ENCODE data around the gene PPP2R2D.

PPP2R2D gene

GRCh38 chr10:131946321-131946751, 45.5 kb downstream of the PPP2R2D start:
- peaks cover 0 to 4% of the 10 kb centered on the region in 2 donors for H3K9me3 ChIP-seq (replicated peaks in 1 of 2; ENCODE audit: control insufficient read depth in 2 of 2, insufficient read depth in 1 of 2, low read depth in 1 of 2, low read length in 2 of 2)
- H4K91ac ChIP-seq (ENCODE audit: low read depth, low read length, poor library complexity), result no peak overlapping the region
- peaks cover 2% of the 10 kb centered on the region for H3K79me1 ChIP-seq (ENCODE audit: low read depth, low read length)
- no peak overlapping the region for H2AFZ ChIP-seq (ENCODE audit: low read length)
- no peak overlapping the region for H2AK5ac ChIP-seq (ENCODE audit: low read depth, low read length)
- H3K23ac ChIP-seq (ENCODE audit: low read depth, low read length, poor library complexity), result no peak overlapping the region
- H2BK15ac ChIP-seq (ENCODE audit: low read length), result no peak overlapping the region
- H2BK5ac ChIP-seq (ENCODE audit: low read length), result no peak overlapping the region
- H2BK12ac ChIP-seq (ENCODE audit: low read length), result no peak overlapping the region
- no peak overlapping the region for H3K4me3 ChIP-seq (ENCODE audit: low read length in 2 of 2)
- no peak overlapping the region for H3K9ac ChIP-seq (ENCODE audit: low read depth, low read length, poor library complexity)
- H2BK120ac ChIP-seq (ENCODE audit: low read depth, low read length), result no peak overlapping the region
- no peak for DNase-seq (ENCODE audit: low spot score)
- H3K18ac ChIP-seq (ENCODE audit: low read length), result no peak overlapping the region
- no peak overlapping the region for H3K4me2 ChIP-seq (ENCODE audit: insufficient read depth, low read length, poor library complexity, severe bottlenecking)
- no peak overlapping the region for H4K8ac ChIP-seq (ENCODE audit: low read depth, low read length)
- no peak overlapping the region for H3K4ac ChIP-seq (ENCODE audit: low read length)
- no peaks in the 10 kb centered on the region for H3K27me3 ChIP-seq (ENCODE audit: control insufficient read depth in 3 of 3, insufficient read depth in 3 of 3, low read depth in 1 of 3, low read length in 3 of 3)
- H3K4me1 ChIP-seq (ENCODE audit: control insufficient read depth in 2 of 2, insufficient read depth in 1 of 2, low read depth in 1 of 2, low read length in 2 of 2), result no peaks in the 10 kb centered on the region
- no peak overlapping the region for H3K27ac ChIP-seq (replicated peaks; ENCODE audit: low read length)
- no CpG with 5 or more reads among the region's 14 CpGs for WGBS, 2 donors (ENCODE audit: extremely low coverage in 2 of 2, insufficient read length in 2 of 2, insufficient replicate concordance in 1 of 2)
- no peak overlapping the region for H3K14ac ChIP-seq (ENCODE audit: low read length)
- H3K36me3 ChIP-seq (replicated peaks in 1 of 2; ENCODE audit: control insufficient read depth in 2 of 2, insufficient read depth in 2 of 2, low read length in 2 of 2), result peaks cover 40 to 99% of the 10 kb centered on the region in 2 donors

GRCh38 chr10:131946880-131947279, 46.1 kb downstream of the PPP2R2D start:
- H3K9ac ChIP-seq (ENCODE audit: low read depth, low read length, poor library complexity), result no peak overlapping the region
- no peak overlapping the region for H2AK5ac ChIP-seq (ENCODE audit: low read depth, low read length)
- H2AFZ ChIP-seq (ENCODE audit: low read length), result no peak overlapping the region
- H3K4me3 ChIP-seq (ENCODE audit: low read length in 2 of 2), result no peak overlapping the region
- H2BK120ac ChIP-seq (ENCODE audit: low read depth, low read length), result no peak overlapping the region
- H3K79me1 ChIP-seq (ENCODE audit: low read depth, low read length), result peaks cover 2% of the 10 kb centered on the region
- no peak overlapping the region for H3K4ac ChIP-seq (ENCODE audit: low read length)
- peaks cover 0 to 4% of the 10 kb centered on the region in 2 donors for H3K9me3 ChIP-seq (replicated peaks in 1 of 2; ENCODE audit: control insufficient read depth in 2 of 2, insufficient read depth in 1 of 2, low read depth in 1 of 2, low read length in 2 of 2)
- H3K4me2 ChIP-seq (ENCODE audit: insufficient read depth, low read length, poor library complexity, severe bottlenecking), result no peak overlapping the region
- H3K14ac ChIP-seq (ENCODE audit: low read length), result no peak overlapping the region
- no peaks in the 10 kb centered on the region for H3K4me1 ChIP-seq (ENCODE audit: control insufficient read depth in 2 of 2, insufficient read depth in 1 of 2, low read depth in 1 of 2, low read length in 2 of 2)
- DNase-seq (ENCODE audit: low spot score), result no peak
- no peak overlapping the region for H3K23ac ChIP-seq (ENCODE audit: low read depth, low read length, poor library complexity)
- WGBS, 2 donors (ENCODE audit: extremely low coverage in 2 of 2, insufficient read length in 2 of 2, insufficient replicate concordance in 1 of 2), result no CpG with 5 or more reads among the region's 14 CpGs
- no peak overlapping the region for H3K27ac ChIP-seq (replicated peaks; ENCODE audit: low read length)
- H2BK15ac ChIP-seq (ENCODE audit: low read length), result no peak overlapping the region
- H3K18ac ChIP-seq (ENCODE audit: low read length), result no peak overlapping the region
- H4K8ac ChIP-seq (ENCODE audit: low read depth, low read length), result no peak overlapping the region
- H2BK5ac ChIP-seq (ENCODE audit: low read length), result no peak overlapping the region
- no peak overlapping the region for H4K91ac ChIP-seq (ENCODE audit: low read depth, low read length, poor library complexity)
- peaks cover 38 to 99% of the 10 kb centered on the region in 2 donors for H3K36me3 ChIP-seq (replicated peaks in 1 of 2; ENCODE audit: control insufficient read depth in 2 of 2, insufficient read depth in 2 of 2, low read length in 2 of 2)
- no peak overlapping the region for H2BK12ac ChIP-seq (ENCODE audit: low read length)
- no peaks in the 10 kb centered on the region for H3K27me3 ChIP-seq (ENCODE audit: control insufficient read depth in 3 of 3, insufficient read depth in 3 of 3, low read depth in 1 of 3, low read length in 3 of 3)

- H3K79me1 ChIP-seq (ENCODE audit: low read depth, low read length), result peaks cover 2% of the 10 kb centered on the region
- H3K4me2 ChIP-seq (ENCODE audit: insufficient read depth, low read length, poor library complexity, severe bottlenecking), result no peak overlapping the region
- no peak overlapping the region for H3K23ac ChIP-seq (ENCODE audit: low read depth, low read length, poor library complexity)
- H3K18ac ChIP-seq (ENCODE audit: low read length), result no peak overlapping the region
- H4K91ac ChIP-seq (ENCODE audit: low read depth, low read length, poor library complexity), result no peak overlapping the region
- peaks cover 36 to 91% of the 10 kb centered on the region in 2 donors for H3K36me3 ChIP-seq (replicated peaks in 1 of 2; ENCODE audit: control insufficient read depth in 2 of 2, insufficient read depth in 2 of 2, low read length in 2 of 2)
- no peak overlapping the region for H3K4me3 ChIP-seq (ENCODE audit: low read length in 2 of 2)
- no peak overlapping the region for H2BK5ac ChIP-seq (ENCODE audit: low read length)
- H3K14ac ChIP-seq (ENCODE audit: low read length), result no peak overlapping the region
- H3K4me1 ChIP-seq (ENCODE audit: control insufficient read depth in 2 of 2, insufficient read depth in 1 of 2, low read depth in 1 of 2, low read length in 2 of 2), result no peaks in the 10 kb centered on the region
- no peak overlapping the region for H4K8ac ChIP-seq (ENCODE audit: low read depth, low read length)
- no peak overlapping the region for H3K9ac ChIP-seq (ENCODE audit: low read depth, low read length, poor library complexity)
- H3K4ac ChIP-seq (ENCODE audit: low read length), result no peak overlapping the region
- H2BK12ac ChIP-seq (ENCODE audit: low read length), result no peak overlapping the region
- WGBS, 2 donors (ENCODE audit: extremely low coverage in 2 of 2, insufficient read length in 2 of 2, insufficient replicate concordance in 1 of 2), result no CpG with 5 or more reads among the region's 18 CpGs
- H3K27me3 ChIP-seq (ENCODE audit: control insufficient read depth in 3 of 3, insufficient read depth in 3 of 3, low read depth in 1 of 3, low read length in 3 of 3), result no peaks in the 10 kb centered on the region
- no peak overlapping the region for H2AFZ ChIP-seq (ENCODE audit: low read length)
- no peak overlapping the region for H2AK5ac ChIP-seq (ENCODE audit: low read depth, low read length)
- no peak overlapping the region for H2BK15ac ChIP-seq (ENCODE audit: low read length)
- H3K27ac ChIP-seq (replicated peaks; ENCODE audit: low read length), result no peak overlapping the region
- no peak overlapping the region for H2BK120ac ChIP-seq (ENCODE audit: low read depth, low read length)
- no peak for DNase-seq (ENCODE audit: low spot score)
- peaks cover 0 to 4% of the 10 kb centered on the region in 2 donors for H3K9me3 ChIP-seq (replicated peaks in 1 of 2; ENCODE audit: control insufficient read depth in 2 of 2, insufficient read depth in 1 of 2, low read depth in 1 of 2, low read length in 2 of 2)
Observed at GRCh38 chr10:131947631-131948347, 47.0 kb downstream of the PPP2R2D start.

- no peak overlapping the region for H2BK5ac ChIP-seq (ENCODE audit: low read length)
- peaks cover 0 to 4% of the 10 kb centered on the region in 2 donors for H3K9me3 ChIP-seq (replicated peaks in 1 of 2; ENCODE audit: control insufficient read depth in 2 of 2, insufficient read depth in 1 of 2, low read depth in 1 of 2, low read length in 2 of 2)
- no peak overlapping the region for H2BK15ac ChIP-seq (ENCODE audit: low read length)
- H2BK120ac ChIP-seq (ENCODE audit: low read depth, low read length), result no peak overlapping the region
- no peak overlapping the region for H3K9ac ChIP-seq (ENCODE audit: low read depth, low read length, poor library complexity)
- no CpG with 5 or more reads among the region's 6 CpGs for WGBS, 2 donors (ENCODE audit: extremely low coverage in 2 of 2, insufficient read length in 2 of 2, insufficient replicate concordance in 1 of 2)
- no peak overlapping the region for H3K4me3 ChIP-seq (ENCODE audit: low read length in 2 of 2)
- H3K36me3 ChIP-seq (replicated peaks in 1 of 2; ENCODE audit: control insufficient read depth in 2 of 2, insufficient read depth in 2 of 2, low read length in 2 of 2), result peaks cover 36 to 88% of the 10 kb centered on the region in 2 donors
- no peaks in the 10 kb centered on the region for H3K4me1 ChIP-seq (ENCODE audit: control insufficient read depth in 2 of 2, insufficient read depth in 1 of 2, low read depth in 1 of 2, low read length in 2 of 2)
- no peak overlapping the region for H3K23ac ChIP-seq (ENCODE audit: low read depth, low read length, poor library complexity)
- H3K79me1 ChIP-seq (ENCODE audit: low read depth, low read length), result peaks cover 2% of the 10 kb centered on the region
- no peak overlapping the region for H4K8ac ChIP-seq (ENCODE audit: low read depth, low read length)
- no peak overlapping the region for H2AFZ ChIP-seq (ENCODE audit: low read length)
- no peak overlapping the region for H2AK5ac ChIP-seq (ENCODE audit: low read depth, low read length)
- no peak overlapping the region for H3K27ac ChIP-seq (replicated peaks; ENCODE audit: low read length)
- no peak overlapping the region for H3K18ac ChIP-seq (ENCODE audit: low read length)
- H3K4me2 ChIP-seq (ENCODE audit: insufficient read depth, low read length, poor library complexity, severe bottlenecking), result no peak overlapping the region
- no peak overlapping the region for H4K91ac ChIP-seq (ENCODE audit: low read depth, low read length, poor library complexity)
- H3K27me3 ChIP-seq (ENCODE audit: control insufficient read depth in 3 of 3, insufficient read depth in 3 of 3, low read depth in 1 of 3, low read length in 3 of 3), result no peaks in the 10 kb centered on the region
- no peak overlapping the region for H3K4ac ChIP-seq (ENCODE audit: low read length)
- no peak for DNase-seq (ENCODE audit: low spot score)
- no peak overlapping the region for H3K14ac ChIP-seq (ENCODE audit: low read length)
- no peak overlapping the region for H2BK12ac ChIP-seq (ENCODE audit: low read length)
Observed at GRCh38 chr10:131948501-131948900, 47.7 kb downstream of the PPP2R2D start.

Data from neuronal stem cell (in vitro differentiated cells).